ENCODE measurements around the gene PIK3CA.
"Not testable (repeated sequence)": the region's sequence is repeated elsewhere in the genome, so short reads cannot be mapped to it uniquely, and the experiment has no call there.

Gene PIK3CA

GRCh38 chr3:179147873-179148615 is at the start of gene PIK3CA:
TSS of gene PIK3CA (plus strand) at chr3:179148357. CDS start at chr3:179198826, 50,469 bp downstream.
- FAIRE-seq (peak; percentile 76), DNase-seq (ENCODE audit: low spot score) (peak; percentile 93)

- FAIRE-seq, result no peak
- no peak for DNase-seq (ENCODE audit: low spot score)
These were observed 49.6 kb upstream of the PIK3CA start for GRCh38 chr3:179098388-179099077.

GRCh38 chr3:179100652-179101051 is 47.5 kb upstream of the PIK3CA start:
- no peak for FAIRE-seq
- DNase-seq (ENCODE audit: low spot score), result no peak

- no peak for DNase-seq (ENCODE audit: low spot score)
- FAIRE-seq, result no peak
These were observed 42.3 kb upstream of the PIK3CA start for GRCh38 chr3:179105881-179106280.

- DNase-seq (ENCODE audit: low spot score), result no peak
- no peak for FAIRE-seq
These were observed 40.5 kb upstream of the PIK3CA start for GRCh38 chr3:179107617-179108016.

- FAIRE-seq, result no peak
These were observed 40.1 kb upstream of the PIK3CA start for GRCh38 chr3:179108086-179108485.

GRCh38 chr3:179113903-179114302 is 34.3 kb upstream of the PIK3CA start:
- DNase-seq (ENCODE audit: low spot score), result no peak
- FAIRE-seq, result no peak

More at GRCh38 chr3:179108086-179108485, 40.1 kb upstream of the PIK3CA start:
- DNase-seq (ENCODE audit: low spot score), result no peak

- not testable (repeated sequence) for DNase-seq (ENCODE audit: low spot score); FAIRE-seq
These were observed 32.7 kb upstream of the PIK3CA start for GRCh38 chr3:179115444-179115843.

- DNase-seq (ENCODE audit: low spot score) (no peak), FAIRE-seq (no peak)
These were observed 31.3 kb upstream of the PIK3CA start for GRCh38 chr3:179116816-179117215.

GRCh38 chr3:179132191-179132890 is 15.8 kb upstream of the PIK3CA start:
- not testable (repeated sequence) for FAIRE-seq; DNase-seq (ENCODE audit: low spot score)

GRCh38 chr3:179133575-179133974 is 14.6 kb upstream of the PIK3CA start:
- FAIRE-seq (no peak), DNase-seq (ENCODE audit: low spot score) (no peak)

GRCh38 chr3:179136195-179136594 is 12.0 kb upstream of the PIK3CA start:
- no peak for FAIRE-seq
- DNase-seq (ENCODE audit: low spot score), result no peak

- DNase-seq (ENCODE audit: low spot score) (no peak), FAIRE-seq (no peak)
These were observed 6.3 kb upstream of the PIK3CA start for GRCh38 chr3:179141890-179142289.

GRCh38 chr3:179146911-179147513 is 1.1 kb upstream of the PIK3CA start:
- FAIRE-seq, result peak; percentile 65
- DNase-seq (ENCODE audit: low spot score), result peak; percentile 50

GRCh38 chr3:179147514-179147872 is 664 bp upstream of the PIK3CA start:
- FAIRE-seq, result no peak
- no peak for DNase-seq (ENCODE audit: low spot score)

- FAIRE-seq (no peak), DNase-seq (ENCODE audit: low spot score) (peak; percentile 30)
These were observed 654 bp downstream of the PIK3CA start for GRCh38 chr3:179148616-179149405.

- DNase-seq (ENCODE audit: low spot score), result no peak
- no peak for FAIRE-seq
These were observed 1.3 kb downstream of the PIK3CA start for GRCh38 chr3:179149406-179149867.

GRCh38 chr3:179149951-179150350 is 1.8 kb downstream of the PIK3CA start:
- no peak for FAIRE-seq
- DNase-seq (ENCODE audit: low spot score), result no peak

GRCh38 chr3:179150610-179151009 is 2.5 kb downstream of the PIK3CA start:
- no peak for DNase-seq (ENCODE audit: low spot score)
- no peak for FAIRE-seq

- FAIRE-seq (no peak), DNase-seq (ENCODE audit: low spot score) (no peak)
These were observed 3.3 kb downstream of the PIK3CA start for GRCh38 chr3:179151474-179151873.

- FAIRE-seq, result no peak
- no peak for DNase-seq (ENCODE audit: low spot score)
These were observed 8.0 kb downstream of the PIK3CA start for GRCh38 chr3:179156170-179156569.

All from RCC 7860 (cell line).